Kidney (tissue), 14 donors: Measurements from ENCODE around the gene P3H2. TPM values are rescaled to one million over a fixed set of nuclear protein-coding genes. Genes with fewer than 3 reads are reported as not detected.
A peak's percentile ranks its signal among the peaks of the same experiment; 100 is the strongest.

ENCODE experiments used
- DNase-seq, 5 donors: peaks; one replicate each; pipeline ENCODE4 v3.0.0-alpha.2; 2013 to 2020
- FAIRE-seq: peaks from 2 replicates; lab custom pipeline; 2012; peaks lifted over from hg19 to GRCh38; lab: Jason Lieb, UNC
- H3K27ac ChIP-seq, 2 donors: one replicate each; pipeline ENCODE4 v1.7.0; 2013; ENCODE audit warnings: low read depth in 2 of 2, low read length in 2 of 2, inconsistent platforms in 1 of 2
- H3K27me3 ChIP-seq: one replicate; pipeline ENCODE4 v1.7.1; 2013; ENCODE audit warnings: low read length, inconsistent platforms; ENCODE audit not compliant: control insufficient read depth, insufficient read depth
- H3K36me3 ChIP-seq, 3 donors: one replicate each; pipeline versions ENCODE4 v1.7.0 to v1.7.1; 2013; ENCODE audit warnings: low read length in 3 of 3, control low read depth in 1 of 3, inconsistent platforms in 1 of 3; ENCODE audit not compliant: insufficient read depth in 3 of 3, control insufficient read depth in 2 of 3
- H3K4me1 ChIP-seq, 3 donors: one replicate each; pipeline versions ENCODE4 v1.7.0 to v1.7.1; 2013; ENCODE audit warnings: low read length in 3 of 3, inconsistent platforms in 1 of 3, low read depth in 1 of 3; ENCODE audit not compliant: control insufficient read depth in 2 of 3, insufficient read depth in 2 of 3
- H3K4me3 ChIP-seq, 3 donors: one replicate each; pipeline versions ENCODE4 v1.7.0 to v1.8.1; 2013; ENCODE audit warnings: low read length in 3 of 3, control low read depth in 1 of 3, inconsistent platforms in 1 of 3
- H3K9ac ChIP-seq, 3 donors: one replicate each; pipeline versions ENCODE4 v1.7.0 to v1.7.1; 2013; ENCODE audit warnings: low read length in 3 of 3, control low read depth in 1 of 3, inconsistent platforms in 1 of 3
- H3K9me3 ChIP-seq, 3 donors: one replicate each; pipeline versions ENCODE4 v1.7.0 to v1.7.1; 2013; ENCODE audit warnings: low read length in 3 of 3, control low read depth in 1 of 3, inconsistent platforms in 1 of 3; ENCODE audit not compliant: control insufficient read depth in 2 of 3, insufficient read depth in 1 of 3
- intact Hi-C: fragments of 100-400 bp; cut with DNase I; formaldehyde crosslinking; loops from one replicate; pipeline ENCODE4 v1.11.1; 2022
- polyA plus RNA-seq: library from polyadenylated mRNA; stranded (reverse); fragments of 350-450 nt; fragmentation: Illumina TruSeq; extraction: RNeasy Lipid Tissue Mini Kit (QIAGEN cat#74804); gene quantifications from one replicate; pipeline ENCODE4 v1.2.3, GENCODE V29; 2014; ENCODE audit warnings: low read depth, low replicate concordance; ENCODE audit not compliant: insufficient read depth
- total RNA-seq: library from RNA; stranded (reverse); fragmentation: NEBNext Ultra II Directional; extraction: Animal tissue kit (Norgen Biotek cat#: 25700); gene quantifications from one replicate; pipeline ENCODE4 v1.2.1, GENCODE V29; 2021
- TF ChIP-seq, protein P1 (sequence below): IDR thresholded peaks from 3 replicates; pipeline ENCODE4 v1.5.1; 2012; ENCODE audit warnings: mild to moderate bottlenecking, moderate library complexity, borderline replicate concordance; ENCODE audit not compliant: insufficient read depth; ENCODE audit errors: extremely low read depth
- donor health status: control.
- donor health status: control.
- donor health status: control.
- donor health status: control.
- donor health status: control.
- donor health status: DM: yes; HTN: yes; CAD: no.
- donor health status: Normal renal cell carcinoma (clear cell type).

The P3H2 gene
- total and polyA plus RNA-seq, 2 donors from 2014 or later = 57.2 to 103 TPM

- TF ChIP-seq, protein P1, sequence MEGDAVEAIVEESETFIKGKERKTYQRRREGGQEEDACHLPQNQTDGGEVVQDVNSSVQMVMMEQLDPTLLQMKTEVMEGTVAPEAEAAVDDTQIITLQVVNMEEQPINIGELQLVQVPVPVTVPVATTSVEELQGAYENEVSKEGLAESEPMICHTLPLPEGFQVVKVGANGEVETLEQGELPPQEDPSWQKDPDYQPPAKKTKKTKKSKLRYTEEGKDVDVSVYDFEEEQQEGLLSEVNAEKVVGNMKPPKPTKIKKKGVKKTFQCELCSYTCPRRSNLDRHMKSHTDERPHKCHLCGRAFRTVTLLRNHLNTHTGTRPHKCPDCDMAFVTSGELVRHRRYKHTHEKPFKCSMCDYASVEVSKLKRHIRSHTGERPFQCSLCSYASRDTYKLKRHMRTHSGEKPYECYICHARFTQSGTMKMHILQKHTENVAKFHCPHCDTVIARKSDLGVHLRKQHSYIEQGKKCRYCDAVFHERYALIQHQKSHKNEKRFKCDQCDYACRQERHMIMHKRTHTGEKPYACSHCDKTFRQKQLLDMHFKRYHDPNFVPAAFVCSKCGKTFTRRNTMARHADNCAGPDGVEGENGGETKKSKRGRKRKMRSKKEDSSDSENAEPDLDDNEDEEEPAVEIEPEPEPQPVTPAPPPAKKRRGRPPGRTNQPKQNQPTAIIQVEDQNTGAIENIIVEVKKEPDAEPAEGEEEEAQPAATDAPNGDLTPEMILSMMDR = no peak
- intact Hi-C loops = no loop called here
- no peak for FAIRE-seq
These were observed 4.1 kb downstream of the P3H2 start for GRCh38 chr3:190116551-190117067.

GRCh38 chr3:190110826-190111225 is 9.9 kb downstream of the P3H2 start:
- FAIRE-seq (no peak), DNase-seq (no peak)
- Histone ChIP-seq H3K4me1 (peaks cover 0 to 13% (median 0%) of the 10 kb centered on the region in 3 donors), H3K27ac (no peak overlapping the region), H3K27me3 (no peaks in the 10 kb centered on the region), H3K36me3 (no peaks in the 10 kb centered on the region), H3K9ac (no peak overlapping the region), H3K9me3 (no peaks in the 10 kb centered on the region), H3K4me3 (no peak overlapping the region)
- TF ChIP-seq, protein P1 = no peak
- intact Hi-C loops = no loop called here

More at GRCh38 chr3:190116551-190117067, 4.1 kb downstream of the P3H2 start:
- Histone ChIP-seq H3K4me3 (no peak overlapping the region), H3K36me3 (no peaks in the 10 kb centered on the region), H3K9ac (no peak overlapping the region), H3K4me1 (peaks cover 0 to 9% (median 8%) of the 10 kb centered on the region in 3 donors), H3K9me3 (no peaks in the 10 kb centered on the region), H3K27ac (no peak overlapping the region), H3K27me3 (no peaks in the 10 kb centered on the region)
- DNase-seq = no peak

DNA sequence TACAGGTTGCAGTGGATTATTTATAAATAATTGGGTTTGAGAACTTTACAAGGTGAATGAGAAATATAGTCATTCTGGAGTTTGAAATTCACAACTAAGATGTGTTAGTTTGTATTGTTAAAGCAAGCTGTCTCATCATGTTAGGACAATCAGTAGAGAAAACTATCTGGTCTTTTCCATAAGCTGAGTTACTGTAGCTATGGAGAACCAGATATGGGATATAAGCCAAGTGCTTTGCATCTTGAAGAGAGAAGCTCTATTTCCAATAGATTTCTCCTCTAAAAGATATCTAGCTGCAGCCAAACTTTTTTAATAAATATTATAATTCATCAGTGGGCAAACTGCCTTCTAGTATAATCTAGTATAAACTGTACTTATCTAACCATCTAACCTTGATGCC is 11.3 kb downstream of the P3H2 start:
- Histone ChIP-seq H3K4me1 (peaks cover 0 to 7% (median 0%) of the 10 kb centered on the region in 3 donors), H3K36me3 (no peaks in the 10 kb centered on the region), H3K27me3 (no peaks in the 10 kb centered on the region), H3K9me3 (no peaks in the 10 kb centered on the region), H3K27ac (peak overlapping the region; percentile 8 to 74), H3K4me3 (no peak overlapping the region), H3K9ac (no peak overlapping the region)
- intact Hi-C loops = no loop called here
- DNase-seq = no peak
- TF ChIP-seq, protein P1 = no peak
- no peak for FAIRE-seq

GRCh38 chr3:190108804-190109203 is 11.9 kb downstream of the P3H2 start:
- peak overlapping the region in 2 of 3 donors; percentile 13 to 46 for H3K4me3 ChIP-seq
- peak overlapping the region; percentile 8 to 74 for H3K27ac ChIP-seq
- no peak overlapping the region for H3K9ac ChIP-seq
- DNase-seq = no peak
- H3K9me3 ChIP-seq = no peaks in the 10 kb centered on the region
- H3K36me3 ChIP-seq = no peaks in the 10 kb centered on the region
- TF ChIP-seq, protein P1 = no peak
- intact Hi-C loops = no loop called here
- no peak for FAIRE-seq
- no peaks in the 10 kb centered on the region for H3K27me3 ChIP-seq
- H3K4me1 ChIP-seq = peaks cover 0 to 7% (median 0%) of the 10 kb centered on the region in 3 donors
